GM13976 (cell line): ENCODE measurements around the gene SMR3A.

Experiments used
- DNase-seq: peaks from one replicate; pipeline ENCODE4 v3.0.0; 2012; ENCODE audit warnings: low spot score
- CTCF ChIP-seq: IDR thresholded peaks from 2 replicates; pipeline ENCODE4 v1.5.1; 2012; ENCODE audit warnings: borderline replicate concordance, mild to moderate bottlenecking; ENCODE audit not compliant: insufficient read depth; ENCODE audit errors: extremely low read depth, missing control alignments, control extremely low read depth
- in situ Hi-C: fragments of 300-500 bp; cut with MboI; formaldehyde crosslinking; loops from one replicate; pipeline ENCODE4 v1.12.0; 2022; ENCODE audit warnings: low sequenced_read_pairs, mixed read lengths, inconsistent platforms; ENCODE audit not compliant: unreplicated experiment

SMR3A gene

GRCh38 chr4:70399319-70399718 is 38.8 kb downstream of the SMR3A start:
- in situ Hi-C loops = no loop called here
- no peak for DNase-seq
- TF ChIP-seq CTCF = no peak

- no peak for DNase-seq
- in situ Hi-C loops = no loop called here
- no peak for TF ChIP-seq CTCF
Observed at GRCh38 chr4:70402762-70403161, 42.2 kb downstream of the SMR3A start.

GRCh38 chr4:70405765-70406164 is 45.2 kb downstream of the SMR3A start:
- TF ChIP-seq CTCF = no peak
- DNase-seq = no peak
- in situ Hi-C loops = no loop called here
